WTC11 (cell line): ENCODE results near the gene KIAA1671. TPM values are rescaled to one million over a fixed set of nuclear protein-coding genes. Genes with fewer than 3 reads are reported as not detected.

Experiments used
- ATAC-seq: fragments of 200-7000 bp; cut with Tn5 transposase; 2 replicates; pipeline ENCODE4 v1.10.0; 2021; ENCODE audit warnings: mild to moderate bottlenecking, moderate library complexity
- CTCF ChIA-PET: fragments of 300-600 bp; sonication (Branson Sonifier 250); formaldehyde crosslinking; loops from one replicate; lab custom pipeline; 2021; ENCODE audit warnings: antibody characterized with exemption; lab: Charles Lee
- POLR2A ChIA-PET: fragments of 350-600 bp; sonication (Branson Sonifier 250); formaldehyde crosslinking; loops from one replicate; lab custom pipeline; 2021; ENCODE audit warnings: antibody characterized with exemption; lab: Charles Lee
- DNase-seq: peaks from one replicate; pipeline ENCODE4 v3.0.0; 2021; ENCODE audit warnings: low spot score
- H3K27ac Mint-ChIP-seq: 2 replicates; pipeline ENCODE4 v1.8.0; 2021; ENCODE audit warnings: mixed read lengths
- H3K27me3 Mint-ChIP-seq: 2 replicates; pipeline ENCODE4 v1.8.0; 2021; ENCODE audit warnings: low read depth, mild to moderate bottlenecking, moderate library complexity, mixed read lengths
- H3K36me3 Mint-ChIP-seq: 2 replicates; pipeline ENCODE4 v1.8.0; 2021; ENCODE audit warnings: mixed read lengths
- H3K4me1 Mint-ChIP-seq: 2 replicates; pipeline ENCODE4 v1.8.0; 2022; ENCODE audit warnings: mixed read lengths
- H3K4me3 Mint-ChIP-seq: 2 replicates; pipeline ENCODE4 v1.8.0; 2021; ENCODE audit warnings: mild to moderate bottlenecking, moderate library complexity, mixed read lengths
- H3K9me3 Mint-ChIP-seq: 2 replicates; pipeline ENCODE4 v1.8.0; 2021; ENCODE audit warnings: mixed read lengths
- ATF6 ChIP-seq: sonication (generic); formaldehyde crosslinking; IDR thresholded peaks from 2 replicates; pipeline ENCODE4 v1.8.1; 2023; ENCODE audit warnings: mild to moderate bottlenecking, missing genetic modification reagents
- CREB1 ChIP-seq: sonication (generic); formaldehyde crosslinking; IDR thresholded peaks from 2 replicates; pipeline ENCODE4 v1.8.0; 2023; ENCODE audit warnings: mild to moderate bottlenecking, missing genetic modification reagents
- FOXK1 ChIP-seq: sonication (generic); formaldehyde crosslinking; IDR thresholded peaks from 2 replicates; pipeline ENCODE4 v1.8.0; 2022; ENCODE audit warnings: mild to moderate bottlenecking, moderate library complexity, missing genetic modification reagents
- FOXP1 ChIP-seq: sonication (generic); formaldehyde crosslinking; IDR thresholded peaks from 2 replicates; pipeline ENCODE4 v1.8.0; 2022; ENCODE audit warnings: missing genetic modification reagents, mild to moderate bottlenecking, moderate library complexity, borderline replicate concordance
- FOXP4 ChIP-seq: sonication (generic); formaldehyde crosslinking; IDR thresholded peaks from 2 replicates; pipeline ENCODE4 v1.8.0; 2022; ENCODE audit warnings: mild to moderate bottlenecking, missing genetic modification reagents
- JUN ChIP-seq: sonication (generic); formaldehyde crosslinking; IDR thresholded peaks from 2 replicates; pipeline ENCODE4 v1.8.0; 2023; ENCODE audit warnings: mild to moderate bottlenecking, missing genetic modification reagents
- KAT7 ChIP-seq: sonication (generic); formaldehyde crosslinking; IDR thresholded peaks from 2 replicates; pipeline ENCODE4 v1.8.1; 2023; ENCODE audit warnings: missing genetic modification reagents, mild to moderate bottlenecking, borderline replicate concordance
- SMAD3 ChIP-seq: sonication (generic); formaldehyde crosslinking; IDR thresholded peaks from 2 replicates; pipeline ENCODE4 v1.8.0; 2022; ENCODE audit warnings: missing genetic modification reagents, mild to moderate bottlenecking, borderline replicate concordance
- SOX15 ChIP-seq: fragments of 250-450 bp; sonication (Bioruptor Pico); IDR thresholded peaks from 2 replicates; pipeline ENCODE4 v1.9.0; 2021; ENCODE audit warnings: mild to moderate bottlenecking
- TEAD4 ChIP-seq: sonication (generic); formaldehyde crosslinking; IDR thresholded peaks from 2 replicates; pipeline ENCODE4 v1.8.0; 2022; ENCODE audit warnings: mild to moderate bottlenecking, missing genetic modification reagents
- TP53 ChIP-seq: sonication (generic); formaldehyde crosslinking; IDR thresholded peaks from 2 replicates; pipeline ENCODE4 v1.8.1; 2023; ENCODE audit warnings: mild to moderate bottlenecking, missing genetic modification reagents
- USF1 ChIP-seq: sonication (generic); formaldehyde crosslinking; IDR thresholded peaks from 2 replicates; pipeline ENCODE4 v1.8.0; 2022; ENCODE audit warnings: mild to moderate bottlenecking, missing genetic modification reagents
- ZNF219 ChIP-seq: sonication (generic); formaldehyde crosslinking; IDR thresholded peaks from 2 replicates; pipeline ENCODE4 v1.8.0; 2023; ENCODE audit warnings: missing genetic modification reagents, mild to moderate bottlenecking, borderline replicate concordance
- ZNF232 ChIP-seq: sonication (generic); formaldehyde crosslinking; IDR thresholded peaks from 2 replicates; pipeline ENCODE4 v1.8.0; 2022; ENCODE audit warnings: mild to moderate bottlenecking, missing genetic modification reagents
- ZNF281 ChIP-seq: sonication (generic); formaldehyde crosslinking; IDR thresholded peaks from 2 replicates; pipeline ENCODE4 v1.8.0; 2023; ENCODE audit warnings: mild to moderate bottlenecking, missing genetic modification reagents
- total RNA-seq: library from RNA; stranded (reverse); gene quantifications from 3 replicates; pipeline ENCODE4 v1.2.3, GENCODE V29; 2021
- TF ChIP-seq, protein P1 (sequence below): sonication (generic); formaldehyde crosslinking; IDR thresholded peaks from 2 replicates; pipeline ENCODE4 v1.8.0; 2023; ENCODE audit warnings: missing genetic modification reagents
- TF ChIP-seq, protein P2 (sequence below): sonication (generic); formaldehyde crosslinking; IDR thresholded peaks from 2 replicates; pipeline ENCODE4 v1.8.0; 2023; ENCODE audit warnings: missing genetic modification reagents, mild to moderate bottlenecking, borderline replicate concordance

Gene KIAA1671
- total RNA-seq, 1 experiment from 2014 or later = 26.0 TPM

- POLR2A ChIA-PET = no interaction called here
Measured at GRCh38 chr22:25193548-25193947, 241.0 kb downstream of the KIAA1671 start.

More at GRCh38 chr22:25193548-25193947, 241.0 kb downstream of the KIAA1671 start:
- ATAC-seq (peak; percentile 44; the same call in 1 of the 2 replicates), DNase-seq (peak; percentile 43)
- CTCF ChIA-PET = interaction anchor here (0.6 to 1.7 kb wide), 4 partner anchors 9 to 143 kb away, joined by 3 to 10 read pairs (median 4); no protein-coding TSS in a partner anchor
- H3K36me3 Mint-ChIP-seq = peaks cover 19% of the 10 kb centered on the region
- H3K27me3 Mint-ChIP-seq = no peaks in the 10 kb centered on the region
- H3K9me3 Mint-ChIP-seq = peaks cover 10% of the 10 kb centered on the region; the same call in 1 of the 2 replicates
- no peaks in the 10 kb centered on the region for H3K4me1 Mint-ChIP-seq
- no peak overlapping the region for H3K27ac Mint-ChIP-seq
- H3K4me3 Mint-ChIP-seq = no peak overlapping the region
- TF ChIP-seq, protein P1, sequence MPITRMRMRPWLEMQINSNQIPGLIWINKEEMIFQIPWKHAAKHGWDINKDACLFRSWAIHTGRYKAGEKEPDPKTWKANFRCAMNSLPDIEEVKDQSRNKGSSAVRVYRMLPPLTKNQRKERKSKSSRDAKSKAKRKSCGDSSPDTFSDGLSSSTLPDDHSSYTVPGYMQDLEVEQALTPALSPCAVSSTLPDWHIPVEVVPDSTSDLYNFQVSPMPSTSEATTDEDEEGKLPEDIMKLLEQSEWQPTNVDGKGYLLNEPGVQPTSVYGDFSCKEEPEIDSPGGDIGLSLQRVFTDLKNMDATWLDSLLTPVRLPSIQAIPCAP (CRISPR knock-in tag) = peak; percentile 64; the same call in 1 of the 2 replicates
- no peak for TF ChIP-seq SOX15 (CRISPR knock-in tag)
- peak; percentile 70; the same call in 1 of the 2 replicates for TF ChIP-seq FOXP4 (CRISPR knock-in tag)
- 0 out of 2 replicates have a peak, but pooled peaks have one; percentile 24 for TF ChIP-seq CREB1 (CRISPR knock-in tag)
- peak; percentile 38; the same call in 1 of the 2 replicates for TF ChIP-seq USF1 (CRISPR knock-in tag)
- no peak for TF ChIP-seq ZNF219 (CRISPR knock-in tag)
- TF ChIP-seq ZNF232 (CRISPR knock-in tag) = 0 out of 2 replicates have a peak, but pooled peaks have one; percentile 52
- peak; percentile 66; the same call in 1 of the 2 replicates for TF ChIP-seq TEAD4
- TF ChIP-seq JUN (CRISPR knock-in tag) = 0 out of 2 replicates have a peak, but pooled peaks have one; percentile 75
- no peak for TF ChIP-seq ATF6
- 0 out of 2 replicates have a peak, but pooled peaks have one; percentile 65 for TF ChIP-seq TP53 (CRISPR knock-in tag)
- TF ChIP-seq, protein P2, sequence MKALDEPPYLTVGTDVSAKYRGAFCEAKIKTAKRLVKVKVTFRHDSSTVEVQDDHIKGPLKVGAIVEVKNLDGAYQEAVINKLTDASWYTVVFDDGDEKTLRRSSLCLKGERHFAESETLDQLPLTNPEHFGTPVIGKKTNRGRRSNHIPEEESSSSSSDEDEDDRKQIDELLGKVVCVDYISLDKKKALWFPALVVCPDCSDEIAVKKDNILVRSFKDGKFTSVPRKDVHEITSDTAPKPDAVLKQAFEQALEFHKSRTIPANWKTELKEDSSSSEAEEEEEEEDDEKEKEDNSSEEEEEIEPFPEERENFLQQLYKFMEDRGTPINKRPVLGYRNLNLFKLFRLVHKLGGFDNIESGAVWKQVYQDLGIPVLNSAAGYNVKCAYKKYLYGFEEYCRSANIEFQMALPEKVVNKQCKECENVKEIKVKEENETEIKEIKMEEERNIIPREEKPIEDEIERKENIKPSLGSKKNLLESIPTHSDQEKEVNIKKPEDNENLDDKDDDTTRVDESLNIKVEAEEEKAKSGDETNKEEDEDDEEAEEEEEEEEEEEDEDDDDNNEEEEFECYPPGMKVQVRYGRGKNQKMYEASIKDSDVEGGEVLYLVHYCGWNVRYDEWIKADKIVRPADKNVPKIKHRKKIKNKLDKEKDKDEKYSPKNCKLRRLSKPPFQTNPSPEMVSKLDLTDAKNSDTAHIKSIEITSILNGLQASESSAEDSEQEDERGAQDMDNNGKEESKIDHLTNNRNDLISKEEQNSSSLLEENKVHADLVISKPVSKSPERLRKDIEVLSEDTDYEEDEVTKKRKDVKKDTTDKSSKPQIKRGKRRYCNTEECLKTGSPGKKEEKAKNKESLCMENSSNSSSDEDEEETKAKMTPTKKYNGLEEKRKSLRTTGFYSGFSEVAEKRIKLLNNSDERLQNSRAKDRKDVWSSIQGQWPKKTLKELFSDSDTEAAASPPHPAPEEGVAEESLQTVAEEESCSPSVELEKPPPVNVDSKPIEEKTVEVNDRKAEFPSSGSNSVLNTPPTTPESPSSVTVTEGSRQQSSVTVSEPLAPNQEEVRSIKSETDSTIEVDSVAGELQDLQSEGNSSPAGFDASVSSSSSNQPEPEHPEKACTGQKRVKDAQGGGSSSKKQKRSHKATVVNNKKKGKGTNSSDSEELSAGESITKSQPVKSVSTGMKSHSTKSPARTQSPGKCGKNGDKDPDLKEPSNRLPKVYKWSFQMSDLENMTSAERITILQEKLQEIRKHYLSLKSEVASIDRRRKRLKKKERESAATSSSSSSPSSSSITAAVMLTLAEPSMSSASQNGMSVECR (CRISPR knock-in tag) = peak; percentile 70; the same call in 1 of the 2 replicates
- TF ChIP-seq KAT7 (CRISPR knock-in tag) = no peak
- 0 out of 2 replicates have a peak, but pooled peaks have one; percentile 23 for TF ChIP-seq FOXK1 (CRISPR knock-in tag)
- 0 out of 2 replicates have a peak, but pooled peaks have one; percentile 19 for TF ChIP-seq ZNF281 (CRISPR knock-in tag)
- 0 out of 2 replicates have a peak, but pooled peaks have one; percentile 36 for TF ChIP-seq FOXP1
- peak; percentile 80; the same call in 1 of the 2 replicates for TF ChIP-seq SMAD3 (CRISPR knock-in tag)
